Sigmoid colon (tissue), 7 donors: ENCODE results near the gene EMX2. TPM values are rescaled to one million over a fixed set of nuclear protein-coding genes. Genes with fewer than 3 reads are reported as not detected.

Source experiments
- DNase-seq: peaks from one replicate; pipeline ENCODE4 v3.0.0-alpha.2; 2019
- H3K27ac ChIP-seq, 4 donors: fragments of 200-600 bp; sonication (generic); one replicate each; pipeline ENCODE4 v1.5.1; 2016 to 2019; ENCODE audit warnings: mild to moderate bottlenecking in 1 of 4
- H3K27me3 ChIP-seq, 3 donors: fragments of 200-600 bp; sonication (generic); one replicate each; pipeline ENCODE4 v1.5.1; 2019; ENCODE audit warnings: mild to moderate bottlenecking in 1 of 3
- H3K36me3 ChIP-seq, 4 donors: fragments of 200-600 bp; sonication (generic); one replicate each; pipeline ENCODE4 v1.5.1; 2016 to 2019
- H3K4me1 ChIP-seq, 4 donors: fragments of 200-600 bp; sonication (generic); one replicate each; pipeline ENCODE4 v1.5.1; 2017 to 2019
- H3K4me3 ChIP-seq, 4 donors: fragments of 200-600 bp; sonication (generic); one replicate each; pipeline ENCODE4 v1.5.1; 2017 to 2019; ENCODE audit warnings: mild to moderate bottlenecking in 2 of 4, moderate library complexity in 1 of 4
- H3K9me3 ChIP-seq, 4 donors: fragments of 200-600 bp in 3 of 4; sonication (generic) in 3 of 4; one replicate each; pipeline versions ENCODE4 v1.5.1 to v1.6.1; 2013 to 2019
- EP300 ChIP-seq, 4 donors: sonication (generic); formaldehyde crosslinking; IDR thresholded peaks; one replicate each; pipeline ENCODE4 v1.6.1; 2017; ENCODE audit warnings: antibody characterized with exemption in 4 of 4
- POLR2A ChIP-seq, 2 donors: fragments of 450-650 bp; IDR thresholded peaks; one replicate each; pipeline ENCODE4 v1.6.1; 2016; ENCODE audit warnings: antibody characterized with exemption in 2 of 2, mild to moderate bottlenecking in 2 of 2, moderate library complexity in 2 of 2
- POLR2AphosphoS5 ChIP-seq, 4 donors: sonication (generic); formaldehyde crosslinking; IDR thresholded peaks; one replicate each; pipeline ENCODE4 v1.6.1; 2017; ENCODE audit warnings: antibody characterized with exemption in 4 of 4
- WGBS, 2 donors: extraction: QIAGEN DNeasy Blood & Tissue Kit; methylation state at CpG; one replicate each; pipeline ENCODE4 v1.1.7; 2013; 5-methylcytosine and 5-hydroxymethylcytosine counted together
- intact Hi-C: fragments of 100-400 bp; cut with DNase I; formaldehyde crosslinking; loops from one replicate; pipeline ENCODE4 v1.15.1; 2023
- polyA plus RNA-seq, 3 donors: library from polyadenylated mRNA; stranded (reverse); fragments of 200-250 nt; gene quantifications; one replicate each; pipeline ENCODE4 v1.2.3, GENCODE V29; 2013
- total RNA-seq, 4 donors: library from RNA; depleted of rRNA; stranded (reverse); fragments of >200 nt; gene quantifications; one replicate each; pipeline ENCODE4 v1.1.0, GENCODE V29; 2016
- TF ChIP-seq, protein P1 (sequence below), 4 experiments: fragments of 450-650 bp in 3 of 4; fragments of 200-600 bp in 1 of 4; IDR thresholded peaks; one replicate each; pipeline ENCODE4 v1.5.1; 2016 to 2019; ENCODE audit warnings: antibody characterized with exemption in 4 of 4, mild to moderate bottlenecking in 3 of 4, moderate library complexity in 2 of 4
- donor health status: healthy with polysubstance abuse.
- donor health status: Bipolar disorder and iron deficiency.
- donor health status: healthy.

EMX2 gene
- total and polyA plus RNA-seq, 7 donors, result 0.36 TPM; not detected in 6

DNA sequence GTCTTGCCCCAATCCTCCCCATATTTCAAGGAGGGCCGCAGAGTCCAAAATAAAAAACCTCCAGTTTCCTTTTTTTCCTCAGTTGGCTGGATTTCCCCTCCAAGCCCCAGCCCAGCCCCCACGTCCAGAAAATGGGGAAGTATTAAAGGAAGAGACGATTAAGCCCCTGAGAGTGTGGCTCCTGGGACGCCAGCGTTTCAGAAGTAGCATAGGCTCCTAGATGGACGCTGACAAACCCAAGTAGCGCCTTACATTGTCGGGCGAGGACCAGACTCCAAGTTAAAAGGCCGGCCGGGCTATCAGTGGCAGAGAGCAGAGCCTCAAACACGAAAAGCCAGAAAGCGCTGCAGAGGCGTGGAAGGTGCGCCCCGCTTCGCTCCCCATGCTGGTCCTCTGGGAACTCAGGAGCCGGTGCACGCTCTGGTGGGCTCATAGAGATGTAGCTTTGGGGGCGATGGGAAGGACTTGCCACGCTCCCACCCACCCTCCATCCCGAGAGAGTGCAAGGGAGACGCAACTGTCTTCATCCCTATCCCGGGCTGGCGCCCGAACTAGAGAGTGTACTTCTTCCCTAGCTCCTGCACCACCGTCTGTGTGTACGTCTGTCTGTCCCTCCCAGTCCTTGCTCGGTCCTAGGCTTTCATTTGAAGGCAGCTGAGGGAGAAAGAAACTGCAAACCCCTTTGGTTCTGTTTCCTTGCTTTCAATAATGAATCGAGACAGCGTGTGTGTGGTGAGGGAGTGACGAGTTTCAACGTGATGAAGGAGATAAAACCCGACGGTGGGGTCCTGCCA lies 6.3 kb upstream of the EMX2 start:
- intact Hi-C loops, result loop anchor here (2.0 to 10.0 kb wide), 3 partner anchors 94 to 705 kb away; partner anchors contain the start of gene RAB11FIP2
- WGBS, 2 donors, result 6 to 8% methylated on average over 35 of the region's 35 CpGs
- no peaks in the 10 kb centered on the region for H3K36me3 ChIP-seq

GRCh38 chr10:117536866-117537435 lies 5.6 kb upstream of the EMX2 start:
- Histone ChIP-seq H3K27me3 (peaks cover 67 to 100% (median 97%) of the 10 kb centered on the region in 3 donors), H3K4me3 (no peak overlapping the region), H3K4me1 (peaks cover 0 to 50% (median 38%) of the 10 kb centered on the region in 4 donors), H3K36me3 (no peaks in the 10 kb centered on the region), H3K27ac (no peak overlapping the region), H3K9me3 (no peaks in the 10 kb centered on the region)
- no peak for DNase-seq
- TF ChIP-seq POLR2A (IDR thresholded peaks at IDR 0.05) (no peak), EP300 (IDR thresholded peaks at IDR 0.05) (no peak), POLR2AphosphoS5 (IDR thresholded peaks at IDR 0.05) (no peak)
- TF ChIP-seq, protein P1, sequence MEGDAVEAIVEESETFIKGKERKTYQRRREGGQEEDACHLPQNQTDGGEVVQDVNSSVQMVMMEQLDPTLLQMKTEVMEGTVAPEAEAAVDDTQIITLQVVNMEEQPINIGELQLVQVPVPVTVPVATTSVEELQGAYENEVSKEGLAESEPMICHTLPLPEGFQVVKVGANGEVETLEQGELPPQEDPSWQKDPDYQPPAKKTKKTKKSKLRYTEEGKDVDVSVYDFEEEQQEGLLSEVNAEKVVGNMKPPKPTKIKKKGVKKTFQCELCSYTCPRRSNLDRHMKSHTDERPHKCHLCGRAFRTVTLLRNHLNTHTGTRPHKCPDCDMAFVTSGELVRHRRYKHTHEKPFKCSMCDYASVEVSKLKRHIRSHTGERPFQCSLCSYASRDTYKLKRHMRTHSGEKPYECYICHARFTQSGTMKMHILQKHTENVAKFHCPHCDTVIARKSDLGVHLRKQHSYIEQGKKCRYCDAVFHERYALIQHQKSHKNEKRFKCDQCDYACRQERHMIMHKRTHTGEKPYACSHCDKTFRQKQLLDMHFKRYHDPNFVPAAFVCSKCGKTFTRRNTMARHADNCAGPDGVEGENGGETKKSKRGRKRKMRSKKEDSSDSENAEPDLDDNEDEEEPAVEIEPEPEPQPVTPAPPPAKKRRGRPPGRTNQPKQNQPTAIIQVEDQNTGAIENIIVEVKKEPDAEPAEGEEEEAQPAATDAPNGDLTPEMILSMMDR (IDR thresholded peaks at IDR 0.05), result no peak
- 6 to 10% methylated on average over 40 of the region's 40 CpGs for WGBS, 2 donors
- intact Hi-C loops, result loop anchor here (2.0 to 10.0 kb wide), 3 partner anchors 95 to 704 kb away; partner anchors contain the start of gene RAB11FIP2

More for the DNA sequence above, 6.3 kb upstream of the EMX2 start:
- Histone ChIP-seq H3K4me1 (peaks cover 0 to 46% (median 35%) of the 10 kb centered on the region in 4 donors), H3K27me3 (peaks cover 65 to 100% (median 97%) of the 10 kb centered on the region in 3 donors), H3K4me3 (no peak overlapping the region), H3K27ac (no peak overlapping the region), H3K9me3 (no peaks in the 10 kb centered on the region)
- DNase-seq, result no peak
- TF ChIP-seq POLR2A (IDR thresholded peaks at IDR 0.05) (no peak), EP300 (IDR thresholded peaks at IDR 0.05) (no peak), POLR2AphosphoS5 (IDR thresholded peaks at IDR 0.05) (no peak)
- TF ChIP-seq, protein P1 (IDR thresholded peaks at IDR 0.05), result no peak

DNA sequence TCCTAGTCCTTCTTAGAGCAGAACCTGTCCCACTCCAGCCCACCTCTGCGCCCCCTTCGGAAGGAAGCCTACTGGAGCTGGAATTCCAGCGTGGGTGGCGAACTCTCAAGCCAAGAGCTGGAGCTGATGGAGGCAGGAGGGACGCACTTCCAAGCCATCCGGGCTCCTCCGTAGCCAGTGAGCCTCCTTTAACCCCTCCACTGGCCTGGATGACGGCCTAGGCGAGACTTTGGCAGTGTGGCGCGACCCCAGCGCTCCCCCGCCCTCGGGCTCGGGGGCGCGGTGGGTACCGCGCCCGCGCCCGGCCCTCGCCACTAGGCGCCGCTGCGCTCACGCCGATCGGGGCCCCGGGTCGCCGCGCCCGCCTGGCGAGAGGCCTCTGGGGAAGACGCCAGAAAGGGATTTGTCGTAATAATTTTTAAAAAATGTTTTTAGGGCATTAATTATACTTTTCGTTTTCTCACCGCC lies 5.1 kb upstream of the EMX2 start:
- Histone ChIP-seq H3K9me3 (no peaks in the 10 kb centered on the region), H3K4me1 (peaks cover 0 to 53% (median 43%) of the 10 kb centered on the region in 4 donors), H3K36me3 (no peaks in the 10 kb centered on the region), H3K27ac (no peak overlapping the region), H3K4me3 (peak overlapping the region in 1 of 4 donors; percentile 16), H3K27me3 (peaks cover 67 to 100% (median 97%) of the 10 kb centered on the region in 3 donors)
- DNase-seq, result no peak
- no peak for TF ChIP-seq EP300 (IDR thresholded peaks at IDR 0.05)
- TF ChIP-seq POLR2A (IDR thresholded peaks at IDR 0.05), result no peak
- TF ChIP-seq, protein P1 (IDR thresholded peaks at IDR 0.05), result peak in 2 of 4 experiments; percentile 9 to 77
- no peak for TF ChIP-seq POLR2AphosphoS5 (IDR thresholded peaks at IDR 0.05)
- intact Hi-C loops, result loop anchor here (2.0 to 10.0 kb wide), 3 partner anchors 95 to 703 kb away; partner anchors contain the start of gene RAB11FIP2
- whole genome bisulfite sequencing, 2 donors, result 3 to 4% methylated on average over 39 of the region's 39 CpGs

DNA sequence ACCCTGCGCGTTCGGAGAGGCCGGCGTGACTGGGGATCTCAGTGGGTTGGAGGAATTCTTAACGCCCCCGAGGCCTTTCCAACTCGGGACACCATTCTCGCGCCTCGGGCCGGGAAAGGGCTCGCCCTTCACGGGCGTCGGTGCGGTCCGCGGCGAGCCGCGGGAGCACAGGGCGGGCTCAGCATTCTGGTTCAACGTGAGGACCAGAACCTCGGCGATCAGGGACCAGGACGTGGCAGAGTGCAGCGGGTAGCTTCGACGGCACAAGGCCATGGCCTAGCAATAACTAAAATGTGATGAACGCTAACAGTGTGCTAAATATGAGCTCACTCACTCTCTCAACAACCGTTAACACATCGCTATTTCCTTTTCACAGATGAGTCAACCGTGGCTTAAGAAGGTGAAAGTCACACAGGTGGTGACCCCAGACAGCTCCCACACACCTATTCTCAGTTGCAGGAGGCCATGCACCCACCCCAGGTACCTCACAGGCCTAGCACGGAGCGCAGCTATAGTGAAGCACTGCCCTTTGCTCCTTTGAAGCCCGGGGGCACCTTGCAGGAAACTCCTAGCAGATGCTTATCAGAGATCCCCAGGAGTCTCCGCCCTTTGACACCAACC lies 4.5 kb upstream of the EMX2 start:
- no peak for DNase-seq
- intact Hi-C loops, result loop anchor here (2.0 to 10.0 kb wide), 3 partner anchors 96 to 703 kb away; partner anchors contain the start of gene RAB11FIP2
- Histone ChIP-seq H3K4me3 (peak overlapping the region in 1 of 4 donors; percentile 16), H3K27me3 (peaks cover 63 to 100% (median 97%) of the 10 kb centered on the region in 3 donors), H3K9me3 (no peaks in the 10 kb centered on the region), H3K36me3 (no peaks in the 10 kb centered on the region), H3K4me1 (peaks cover 0 to 54% (median 42%) of the 10 kb centered on the region in 4 donors), H3K27ac (no peak overlapping the region)
- WGBS, 2 donors, result 7 to 10% methylated on average over 38 of the region's 38 CpGs
- TF ChIP-seq POLR2AphosphoS5 (IDR thresholded peaks at IDR 0.05), result no peak
